ENCODE data around the gene PPT1. TPM values are rescaled to one million over a fixed set of nuclear protein-coding genes. Genes with fewer than 3 reads are reported as not detected.

Gene PPT1
- polyA plus RNA-seq, 4 donors, result 5.1 to 71.7 (median 23.0) TPM

GRCh38 chr1:40057310-40058030, 39.6 kb downstream of the PPT1 start:
- no peaks in the 10 kb centered on the region for H3K9me3 ChIP-seq (ENCODE audit: control insufficient read depth in 2 of 2, insufficient read depth in 1 of 2, low read depth in 1 of 2, low read length in 1 of 2)
- DNase-seq (no peak), FAIRE-seq (no peak)
- H3K36me3 ChIP-seq (ENCODE audit: control insufficient read depth in 3 of 3, insufficient read depth in 2 of 3, low read depth in 1 of 3, low read length in 3 of 3), result peaks cover 10 to 22% (median 16%) of the 10 kb centered on the region in 3 donors
- WGBS, 3 donors, result 71 to 82% (median 72%) methylated on average over 1 of the region's 1 CpG
- H3K4me3 ChIP-seq (ENCODE audit: low read depth in 1 of 3, low read length in 3 of 3), result no peak overlapping the region
- H3K4me1 ChIP-seq (ENCODE audit: control insufficient read depth in 3 of 3, insufficient read depth in 2 of 3, low read depth in 1 of 3, low read length in 2 of 3), result peaks cover 17 to 33% (median 24%) of the 10 kb centered on the region in 3 donors
- H3K27me3 ChIP-seq (ENCODE audit: control insufficient read depth in 3 of 3, insufficient read depth in 3 of 3, low read length in 3 of 3), result no peaks in the 10 kb centered on the region
- H3K27ac ChIP-seq (ENCODE audit: low read depth in 1 of 3, low read length in 2 of 3), result peak overlapping the region in 1 of 3 donors; percentile 27

- 97 to 98% (median 97%) methylated on average over 5 of the region's 5 CpGs for WGBS, 3 donors
- Histone ChIP-seq H3K36me3 (ENCODE audit: control insufficient read depth in 3 of 3, insufficient read depth in 2 of 3, low read depth in 1 of 3, low read length in 3 of 3) (peaks cover 10 to 20% (median 11%) of the 10 kb centered on the region in 3 donors), H3K9me3 (ENCODE audit: control insufficient read depth in 2 of 2, insufficient read depth in 1 of 2, low read depth in 1 of 2, low read length in 1 of 2) (no peaks in the 10 kb centered on the region), H3K27ac (ENCODE audit: low read depth in 1 of 3, low read length in 2 of 3) (no peak overlapping the region), H3K27me3 (ENCODE audit: control insufficient read depth in 3 of 3, insufficient read depth in 3 of 3, low read length in 3 of 3) (no peaks in the 10 kb centered on the region), H3K4me3 (ENCODE audit: low read depth in 1 of 3, low read length in 3 of 3) (no peak overlapping the region), H3K4me1 (ENCODE audit: control insufficient read depth in 3 of 3, insufficient read depth in 2 of 3, low read depth in 1 of 3, low read length in 2 of 3) (peaks cover 17 to 33% (median 24%) of the 10 kb centered on the region in 3 donors)
- DNase-seq (no peak), FAIRE-seq (no peak)
Observed at GRCh38 chr1:40056519-40057309, 40.3 kb downstream of the PPT1 start.

- no peak for DNase-seq
- peaks cover 7 to 26% (median 10%) of the 10 kb centered on the region in 3 donors for H3K36me3 ChIP-seq (ENCODE audit: control insufficient read depth in 3 of 3, insufficient read depth in 2 of 3, low read depth in 1 of 3, low read length in 3 of 3)
- H3K27ac ChIP-seq (ENCODE audit: low read depth in 1 of 3, low read length in 2 of 3), result no peak overlapping the region
- FAIRE-seq, result no peak
- peaks cover 10 to 20% (median 14%) of the 10 kb centered on the region in 3 donors for H3K4me1 ChIP-seq (ENCODE audit: control insufficient read depth in 3 of 3, insufficient read depth in 2 of 3, low read depth in 1 of 3, low read length in 2 of 3)
- WGBS, 3 donors, result 87 to 89% (median 88%) methylated on average over 11 of the region's 11 CpGs
- H3K4me3 ChIP-seq (ENCODE audit: low read depth in 1 of 3, low read length in 3 of 3), result no peak overlapping the region
- H3K27me3 ChIP-seq (ENCODE audit: control insufficient read depth in 3 of 3, insufficient read depth in 3 of 3, low read length in 3 of 3), result no peaks in the 10 kb centered on the region
- H3K9me3 ChIP-seq (ENCODE audit: control insufficient read depth in 2 of 2, insufficient read depth in 1 of 2, low read depth in 1 of 2, low read length in 1 of 2), result no peaks in the 10 kb centered on the region
Observed at GRCh38 chr1:40053138-40053887, 43.7 kb downstream of the PPT1 start.

- H3K4me3 ChIP-seq (ENCODE audit: low read depth in 1 of 3, low read length in 3 of 3), result no peak overlapping the region
- DNase-seq (no peak), FAIRE-seq (no peak)
- H3K9me3 ChIP-seq (ENCODE audit: control insufficient read depth in 2 of 2, insufficient read depth in 1 of 2, low read depth in 1 of 2, low read length in 1 of 2), result no peaks in the 10 kb centered on the region
- H3K4me1 ChIP-seq (ENCODE audit: control insufficient read depth in 3 of 3, insufficient read depth in 2 of 3, low read depth in 1 of 3, low read length in 2 of 3), result peaks cover 3 to 13% (median 12%) of the 10 kb centered on the region in 3 donors
- 71 to 82% (median 74%) methylated on average over 3 of the region's 3 CpGs for WGBS, 3 donors
- peaks cover 5 to 30% (median 6%) of the 10 kb centered on the region in 3 donors for H3K36me3 ChIP-seq (ENCODE audit: control insufficient read depth in 3 of 3, insufficient read depth in 2 of 3, low read depth in 1 of 3, low read length in 3 of 3)
- no peaks in the 10 kb centered on the region for H3K27me3 ChIP-seq (ENCODE audit: control insufficient read depth in 3 of 3, insufficient read depth in 3 of 3, low read length in 3 of 3)
- no peak overlapping the region for H3K27ac ChIP-seq (ENCODE audit: low read depth in 1 of 3, low read length in 2 of 3)
Observed at GRCh38 chr1:40050863-40051262, 46.2 kb downstream of the PPT1 start.

- H3K4me1 ChIP-seq (ENCODE audit: control insufficient read depth in 3 of 3, insufficient read depth in 2 of 3, low read depth in 1 of 3, low read length in 2 of 3), result peaks cover 3 to 17% (median 9%) of the 10 kb centered on the region in 3 donors
- WGBS, 3 donors, result 45 to 70% (median 62%) methylated on average over 2 of the region's 2 CpGs
- no peak for FAIRE-seq
Observed at GRCh38 chr1:40049725-40050124, 47.3 kb downstream of the PPT1 start.

GRCh38 chr1:40047769-40048168, 49.3 kb downstream of the PPT1 start:
- H3K27ac ChIP-seq (ENCODE audit: low read depth in 1 of 3, low read length in 2 of 3), result no peak overlapping the region
- H3K4me1 ChIP-seq (ENCODE audit: control insufficient read depth in 3 of 3, insufficient read depth in 2 of 3, low read depth in 1 of 3, low read length in 2 of 3), result peaks cover 0 to 14% (median 5%) of the 10 kb centered on the region in 3 donors
- no peaks in the 10 kb centered on the region for H3K27me3 ChIP-seq (ENCODE audit: control insufficient read depth in 3 of 3, insufficient read depth in 3 of 3, low read length in 3 of 3)
- H3K9me3 ChIP-seq (ENCODE audit: control insufficient read depth in 2 of 2, insufficient read depth in 1 of 2, low read depth in 1 of 2, low read length in 1 of 2), result no peaks in the 10 kb centered on the region
- H3K4me3 ChIP-seq (ENCODE audit: low read depth in 1 of 3, low read length in 3 of 3), result no peak overlapping the region
- no peak for FAIRE-seq
- peaks cover 6 to 34% (median 7%) of the 10 kb centered on the region in 3 donors for H3K36me3 ChIP-seq (ENCODE audit: control insufficient read depth in 3 of 3, insufficient read depth in 2 of 3, low read depth in 1 of 3, low read length in 3 of 3)
- DNase-seq, result no peak
- WGBS, 3 donors, result 85 to 89% (median 85%) methylated on average over 5 of the region's 5 CpGs

More at GRCh38 chr1:40049725-40050124, 47.3 kb downstream of the PPT1 start:
- no peaks in the 10 kb centered on the region for H3K9me3 ChIP-seq (ENCODE audit: control insufficient read depth in 2 of 2, insufficient read depth in 1 of 2, low read depth in 1 of 2, low read length in 1 of 2)
- H3K27ac ChIP-seq (ENCODE audit: low read depth in 1 of 3, low read length in 2 of 3), result peak overlapping the region in 1 of 3 donors; percentile 8
- H3K27me3 ChIP-seq (ENCODE audit: control insufficient read depth in 3 of 3, insufficient read depth in 3 of 3, low read length in 3 of 3), result no peaks in the 10 kb centered on the region
- DNase-seq, result no peak
- peaks cover 6 to 32% (median 7%) of the 10 kb centered on the region in 3 donors for H3K36me3 ChIP-seq (ENCODE audit: control insufficient read depth in 3 of 3, insufficient read depth in 2 of 3, low read depth in 1 of 3, low read length in 3 of 3)
- H3K4me3 ChIP-seq (ENCODE audit: low read depth in 1 of 3, low read length in 3 of 3), result no peak overlapping the region

GRCh38 chr1:40047276-40047675, 49.8 kb downstream of the PPT1 start:
- H3K27ac ChIP-seq (ENCODE audit: low read depth in 1 of 3, low read length in 2 of 3), result no peak overlapping the region
- DNase-seq (no peak), FAIRE-seq (no peak)
- H3K4me1 ChIP-seq (ENCODE audit: control insufficient read depth in 3 of 3, insufficient read depth in 2 of 3, low read depth in 1 of 3, low read length in 2 of 3), result peaks cover 2 to 19% (median 7%) of the 10 kb centered on the region in 3 donors
- H3K36me3 ChIP-seq (ENCODE audit: control insufficient read depth in 3 of 3, insufficient read depth in 2 of 3, low read depth in 1 of 3, low read length in 3 of 3), result peaks cover 6 to 32% (median 8%) of the 10 kb centered on the region in 3 donors
- H3K9me3 ChIP-seq (ENCODE audit: control insufficient read depth in 2 of 2, insufficient read depth in 1 of 2, low read depth in 1 of 2, low read length in 1 of 2), result no peaks in the 10 kb centered on the region
- H3K27me3 ChIP-seq (ENCODE audit: control insufficient read depth in 3 of 3, insufficient read depth in 3 of 3, low read length in 3 of 3), result no peaks in the 10 kb centered on the region
- H3K4me3 ChIP-seq (ENCODE audit: low read depth in 1 of 3, low read length in 3 of 3), result no peak overlapping the region
- WGBS, 3 donors, result 61 to 76% (median 66%) methylated on average over 2 of the region's 2 CpGs

GRCh38 chr1:40045766-40046165, 51.3 kb downstream of the PPT1 start:
- Histone ChIP-seq H3K9me3 (ENCODE audit: control insufficient read depth in 2 of 2, insufficient read depth in 1 of 2, low read depth in 1 of 2, low read length in 1 of 2) (no peaks in the 10 kb centered on the region), H3K4me3 (ENCODE audit: low read depth in 1 of 3, low read length in 3 of 3) (no peak overlapping the region), H3K27me3 (ENCODE audit: control insufficient read depth in 3 of 3, insufficient read depth in 3 of 3, low read length in 3 of 3) (no peaks in the 10 kb centered on the region), H3K27ac (ENCODE audit: low read depth in 1 of 3, low read length in 2 of 3) (no peak overlapping the region), H3K4me1 (ENCODE audit: control insufficient read depth in 3 of 3, insufficient read depth in 2 of 3, low read depth in 1 of 3, low read length in 2 of 3) (peaks cover 7 to 28% (median 10%) of the 10 kb centered on the region in 3 donors), H3K36me3 (ENCODE audit: control insufficient read depth in 3 of 3, insufficient read depth in 2 of 3, low read depth in 1 of 3, low read length in 3 of 3) (peaks cover 4 to 26% (median 8%) of the 10 kb centered on the region in 3 donors)
- 91 to 96% (median 92%) methylated on average over 3 of the region's 3 CpGs for WGBS, 3 donors
- FAIRE-seq (no peak), DNase-seq (no peak)

All from small intestine (tissue), 7 donors.